Measurements from ENCODE around the gene TMEM63B.

Gene TMEM63B

GRCh38 chr6:44127186-44128019, at the start of gene TMEM63B, which contains the start of gene MRPL14:
TMEM63B (plus strand) TSS chr6:44127554; CDS start chr6:44134585, 7,031 bp downstream.
MRPL14 (minus strand) TSS chr6:44127452; CDS start chr6:44116611, 10,841 bp downstream.
- peak; percentile 90 for DNase-seq (ENCODE audit: extremely low read depth, insufficient read length)
- Histone ChIP-seq H3K27me3 (replicated peaks; ENCODE audit: control insufficient read depth, insufficient read depth, low read length) (no peaks in the 10 kb centered on the region), H3K36me3 (ENCODE audit: control insufficient read depth, insufficient read depth, low read length) (no peaks in the 10 kb centered on the region), H3K4me3 (replicated peaks; ENCODE audit: low read depth, low read length) (peak within 1 kb of the TSS; percentile 90)
- no peak for TF ChIP-seq CTCF (IDR thresholded peaks at IDR 0.05; ENCODE audit: insufficient read depth, low read length, poor library complexity, severe bottlenecking)

- Histone ChIP-seq H3K36me3 (ENCODE audit: control insufficient read depth, insufficient read depth, low read length) (no peaks in the 10 kb centered on the region), H3K4me3 (replicated peaks; ENCODE audit: low read depth, low read length) (no peak overlapping the region), H3K27me3 (replicated peaks; ENCODE audit: control insufficient read depth, insufficient read depth, low read length) (no peaks in the 10 kb centered on the region)
- DNase-seq (ENCODE audit: extremely low read depth, insufficient read length), result no peak
- TF ChIP-seq CTCF (IDR thresholded peaks at IDR 0.05; ENCODE audit: insufficient read depth, low read length, poor library complexity, severe bottlenecking), result no peak
Measured at GRCh38 chr6:44078219-44078826, 49.0 kb upstream of the TMEM63B start.

- Histone ChIP-seq H3K4me3 (replicated peaks; ENCODE audit: low read depth, low read length) (no peak overlapping the region), H3K36me3 (ENCODE audit: control insufficient read depth, insufficient read depth, low read length) (no peaks in the 10 kb centered on the region), H3K27me3 (replicated peaks; ENCODE audit: control insufficient read depth, insufficient read depth, low read length) (no peaks in the 10 kb centered on the region)
- DNase-seq (ENCODE audit: extremely low read depth, insufficient read length), result peak; percentile 60
- TF ChIP-seq CTCF (IDR thresholded peaks at IDR 0.05; ENCODE audit: insufficient read depth, low read length, poor library complexity, severe bottlenecking), result peak; percentile 88
Measured at GRCh38 chr6:44078827-44079671, 48.3 kb upstream of the TMEM63B start.

GRCh38 chr6:44079672-44080071, 47.7 kb upstream of the TMEM63B start:
- no peak for TF ChIP-seq CTCF (IDR thresholded peaks at IDR 0.05; ENCODE audit: insufficient read depth, low read length, poor library complexity, severe bottlenecking)
- no peak overlapping the region for H3K4me3 ChIP-seq (replicated peaks; ENCODE audit: low read depth, low read length)

GRCh38 chr6:44080561-44081521, 46.5 kb upstream of the TMEM63B start:
- DNase-seq (ENCODE audit: extremely low read depth, insufficient read length), result no peak
- H3K36me3 ChIP-seq (ENCODE audit: control insufficient read depth, insufficient read depth, low read length), result no peaks in the 10 kb centered on the region
- no peak for TF ChIP-seq CTCF (IDR thresholded peaks at IDR 0.05; ENCODE audit: insufficient read depth, low read length, poor library complexity, severe bottlenecking)
- H3K27me3 ChIP-seq (replicated peaks; ENCODE audit: control insufficient read depth, insufficient read depth, low read length), result no peaks in the 10 kb centered on the region
- no peak overlapping the region for H3K4me3 ChIP-seq (replicated peaks; ENCODE audit: low read depth, low read length)

More at GRCh38 chr6:44079672-44080071, 47.7 kb upstream of the TMEM63B start:
- Histone ChIP-seq H3K27me3 (replicated peaks; ENCODE audit: control insufficient read depth, insufficient read depth, low read length) (no peaks in the 10 kb centered on the region), H3K36me3 (ENCODE audit: control insufficient read depth, insufficient read depth, low read length) (no peaks in the 10 kb centered on the region)
- no peak for DNase-seq (ENCODE audit: extremely low read depth, insufficient read length)

Measured in GM06990 (cell line).